Muscle of leg (tissue), 11 donors: ENCODE data around the gene GRIN3A. TPM values are rescaled to one million over a fixed set of nuclear protein-coding genes. Genes with fewer than 3 reads are reported as not detected.
A peak's percentile ranks its signal among the peaks of the same experiment; 100 is the strongest.

Source experiments
- DNase-seq: peaks from one replicate; pipeline ENCODE4 v3.0.0; 2013
- H3K27ac ChIP-seq: one replicate; pipeline ENCODE4 v1.5.1; 2013; ENCODE audit warnings: mild to moderate bottlenecking, low read length, control low read depth
- H3K27me3 ChIP-seq: one replicate; pipeline ENCODE4 v1.6.1; 2013; ENCODE audit warnings: low read length; ENCODE audit not compliant: control insufficient read depth, insufficient read depth
- H3K36me3 ChIP-seq: one replicate; pipeline ENCODE4 v1.6.1; 2013; ENCODE audit warnings: low read length; ENCODE audit not compliant: control insufficient read depth, insufficient read depth
- H3K4me1 ChIP-seq: one replicate; pipeline ENCODE4 v1.6.1; 2013; ENCODE audit warnings: low read length; ENCODE audit not compliant: control insufficient read depth, insufficient read depth
- H3K4me3 ChIP-seq: one replicate; pipeline ENCODE4 v1.5.1; 2013; ENCODE audit warnings: low read length, control low read depth
- H3K9me3 ChIP-seq: replicated peaks from 2 replicates; pipeline ENCODE4 v1.6.1; 2013; ENCODE audit warnings: low read depth, low read length; ENCODE audit not compliant: control insufficient read depth
- WGBS: methylation state at CpG from one replicate; pipeline ENCODE4 v1.1.5; 2013; ENCODE audit warnings: missing lambda C conversion rate; ENCODE audit not compliant: insufficient coverage; 5-methylcytosine and 5-hydroxymethylcytosine counted together
- polyA plus RNA-seq, 8 donors: library from polyadenylated mRNA; unstranded; fragments of 120-200 nt; gene quantifications; one replicate each; pipeline versions ENCODE4 v1.2.1 to v1.2.3, GENCODE V29; 2013; ENCODE audit warnings: inconsistent platforms in 1 of 8, low replicate concordance in 1 of 8; ENCODE audit not compliant: insufficient read length in 8 of 8, insufficient read depth in 1 of 8
- total RNA-seq: library from RNA; stranded (reverse); fragments of 120-200 nt; gene quantifications from one replicate; pipeline ENCODE4 v1.2.4, GENCODE V29; 2013

Gene GRIN3A
- total and polyA plus RNA-seq, 9 donors = 0.48 to 1.1 (median 0.71) TPM

GRCh38 chr9:101639311-101639710 lies 99.1 kb downstream of the GRIN3A start:
- Histone ChIP-seq H3K36me3 (no peaks in the 10 kb centered on the region), H3K4me1 (no peaks in the 10 kb centered on the region), H3K4me3 (no peak overlapping the region), H3K9me3 (no peaks in the 10 kb centered on the region), H3K27me3 (no peaks in the 10 kb centered on the region), H3K27ac (no peak overlapping the region)
- WGBS = 80% methylated on average over 1 of the region's 1 CpG
- no peak for DNase-seq

GRCh38 chr9:101636247-101636646 lies 102.2 kb downstream of the GRIN3A start:
- no peaks in the 10 kb centered on the region for H3K4me1 ChIP-seq
- H3K27ac ChIP-seq = no peak overlapping the region
- no peaks in the 10 kb centered on the region for H3K27me3 ChIP-seq
- H3K4me3 ChIP-seq = no peak overlapping the region
- no peaks in the 10 kb centered on the region for H3K9me3 ChIP-seq
- 67% methylated on average over 1 of the region's 3 CpGs for WGBS
- H3K36me3 ChIP-seq = no peaks in the 10 kb centered on the region
- DNase-seq = no peak

- Histone ChIP-seq H3K36me3 (no peaks in the 10 kb centered on the region), H3K9me3 (no peaks in the 10 kb centered on the region), H3K27me3 (no peaks in the 10 kb centered on the region), H3K4me3 (no peak overlapping the region), H3K27ac (no peak overlapping the region), H3K4me1 (no peaks in the 10 kb centered on the region)
- WGBS = no CpG with 5 or more reads among the region's 1 CpG
- DNase-seq = no peak
These were observed 103.0 kb downstream of the GRIN3A start for GRCh38 chr9:101635473-101635872.

- H3K9me3 ChIP-seq = no peaks in the 10 kb centered on the region
- H3K4me1 ChIP-seq = no peaks in the 10 kb centered on the region
- WGBS = 60% methylated on average over 1 of the region's 4 CpGs
- H3K27ac ChIP-seq = no peak overlapping the region
- H3K4me3 ChIP-seq = no peak overlapping the region
- H3K27me3 ChIP-seq = no peaks in the 10 kb centered on the region
- no peak for DNase-seq
- H3K36me3 ChIP-seq = no peaks in the 10 kb centered on the region
These were observed 103.6 kb downstream of the GRIN3A start for GRCh38 chr9:101634741-101635409.

DNA sequence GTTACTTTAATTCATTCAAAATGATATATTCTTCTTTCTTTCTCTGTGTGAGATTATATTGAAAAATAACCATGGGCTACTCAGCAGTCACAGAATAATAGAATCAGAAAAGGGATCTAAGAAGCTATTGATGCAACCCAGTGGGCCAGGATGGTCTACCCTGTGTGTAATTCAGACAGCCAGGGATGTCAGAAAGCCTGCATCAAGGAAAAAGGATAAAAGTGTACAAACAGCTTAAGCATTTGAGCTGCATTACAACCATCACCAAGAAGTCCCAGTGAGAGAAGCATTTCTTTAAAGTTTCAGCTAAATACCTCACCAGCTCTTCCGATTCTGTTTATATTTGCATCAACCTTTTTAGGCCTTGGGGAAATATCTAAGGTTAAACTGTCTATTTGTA lies 105.8 kb downstream of the GRIN3A start:
- no CpG with 5 or more reads among the region's 1 CpG for WGBS
- no peaks in the 10 kb centered on the region for H3K9me3 ChIP-seq
- H3K4me1 ChIP-seq = no peaks in the 10 kb centered on the region
- H3K36me3 ChIP-seq = no peaks in the 10 kb centered on the region
- DNase-seq = no peak
- H3K27me3 ChIP-seq = no peaks in the 10 kb centered on the region
- no peak overlapping the region for H3K4me3 ChIP-seq
- no peak overlapping the region for H3K27ac ChIP-seq

DNA sequence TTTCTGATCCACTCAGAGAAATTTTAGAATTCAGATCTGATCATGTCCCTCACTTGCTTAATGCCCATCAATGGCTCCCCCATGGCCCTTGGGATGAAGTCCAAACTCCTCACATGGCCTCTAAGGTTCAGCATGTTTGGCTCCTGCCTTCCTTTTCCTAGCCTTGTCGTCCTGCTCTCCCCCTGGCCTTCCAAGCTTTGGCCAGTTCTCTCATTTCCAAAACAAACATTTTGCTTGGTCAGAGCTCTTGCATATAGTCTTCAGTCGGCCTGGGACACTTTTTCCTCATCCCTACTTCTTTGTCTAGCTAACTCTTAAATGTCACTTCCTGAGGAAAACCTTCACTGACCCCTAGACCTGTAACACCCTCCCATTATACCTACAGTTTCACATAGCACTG lies 106.6 kb downstream of the GRIN3A start:
- 36% methylated on average over 2 of the region's 2 CpGs for WGBS
- DNase-seq = no peak
- H3K4me3 ChIP-seq = no peak overlapping the region

GRCh38 chr9:101629636-101630035 lies 108.8 kb downstream of the GRIN3A start:
- WGBS = no CpG with 5 or more reads among the region's 5 CpGs
- H3K4me3 ChIP-seq = no peak overlapping the region
- H3K36me3 ChIP-seq = no peaks in the 10 kb centered on the region
- H3K4me1 ChIP-seq = no peaks in the 10 kb centered on the region
- no peaks in the 10 kb centered on the region for H3K9me3 ChIP-seq
- no peaks in the 10 kb centered on the region for H3K27me3 ChIP-seq
- no peak overlapping the region for H3K27ac ChIP-seq
- DNase-seq = no peak

More for the DNA sequence above, 106.6 kb downstream of the GRIN3A start:
- H3K27me3 ChIP-seq = no peaks in the 10 kb centered on the region
- H3K9me3 ChIP-seq = no peaks in the 10 kb centered on the region
- no peak overlapping the region for H3K27ac ChIP-seq
- no peaks in the 10 kb centered on the region for H3K36me3 ChIP-seq
- no peaks in the 10 kb centered on the region for H3K4me1 ChIP-seq

DNA sequence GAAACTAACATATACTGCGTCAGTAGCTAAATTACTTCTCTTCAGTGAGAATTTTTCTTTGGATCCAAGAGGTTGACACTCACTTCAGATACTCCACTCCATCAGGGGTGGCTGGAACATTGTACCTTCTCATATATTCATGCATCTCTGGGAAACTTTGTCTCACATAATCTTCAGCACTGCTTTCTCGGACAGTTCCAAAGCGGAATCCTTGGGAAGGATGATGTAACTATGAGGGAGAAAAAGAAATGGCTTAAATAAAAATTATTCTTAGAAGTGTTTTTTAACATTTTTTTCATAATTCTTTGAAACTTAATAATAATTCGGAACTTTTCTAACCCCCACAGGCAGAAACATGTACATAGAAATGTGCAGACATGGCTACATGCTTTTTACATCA lies 110.3 kb downstream of the GRIN3A start:
- Histone ChIP-seq H3K9me3 (no peaks in the 10 kb centered on the region), H3K27me3 (no peaks in the 10 kb centered on the region), H3K36me3 (no peaks in the 10 kb centered on the region), H3K4me1 (no peaks in the 10 kb centered on the region), H3K4me3 (no peak overlapping the region), H3K27ac (no peak overlapping the region)
- peak; percentile 51 for DNase-seq
- WGBS = no CpG with 5 or more reads among the region's 4 CpGs

DNA sequence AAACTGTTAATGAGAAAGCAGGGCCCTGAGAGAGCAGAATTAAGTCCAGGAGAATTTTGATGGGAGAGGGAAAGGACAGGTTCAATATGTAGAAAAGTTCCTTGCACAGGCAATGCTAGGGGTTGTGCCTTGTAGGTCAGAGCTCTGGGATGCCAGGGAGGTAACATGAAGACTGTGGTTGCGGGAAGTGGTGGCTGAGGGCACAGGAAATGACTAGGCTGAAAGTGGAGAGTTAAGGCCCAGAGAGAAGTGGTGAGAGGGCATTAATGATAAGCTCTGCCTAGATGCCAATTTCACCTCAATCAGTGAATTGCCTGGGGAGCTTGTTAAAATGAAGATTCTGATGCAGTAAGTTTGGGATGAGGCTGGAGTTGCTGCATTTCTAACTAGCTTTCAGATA lies 112.2 kb downstream of the GRIN3A start:
- Histone ChIP-seq H3K4me1 (no peaks in the 10 kb centered on the region), H3K36me3 (no peaks in the 10 kb centered on the region), H3K27ac (no peak overlapping the region), H3K27me3 (no peaks in the 10 kb centered on the region), H3K4me3 (no peak overlapping the region), H3K9me3 (no peaks in the 10 kb centered on the region)
- no CpG with 5 or more reads among the region's 1 CpG for WGBS
- no peak for DNase-seq

DNA sequence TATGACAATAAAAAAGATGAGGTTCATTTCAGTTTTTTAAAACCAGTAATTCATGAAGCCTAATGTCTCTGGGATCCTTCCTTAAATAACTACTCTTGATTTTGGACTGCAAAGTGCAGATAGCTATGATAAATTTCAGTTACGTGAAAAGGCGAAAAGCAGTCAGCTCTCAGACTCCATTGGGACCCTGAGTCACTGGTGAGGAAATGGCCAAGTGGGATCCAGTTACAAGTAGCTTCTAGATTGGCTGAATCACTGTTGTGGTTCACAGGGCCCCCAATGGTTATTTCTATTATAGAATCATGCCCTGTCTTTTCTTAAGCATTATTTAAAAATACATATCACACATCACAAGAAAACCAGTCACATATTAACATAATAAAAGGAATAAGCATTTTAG lies 112.6 kb downstream of the GRIN3A start:
- no CpG with 5 or more reads among the region's 2 CpGs for WGBS
- Histone ChIP-seq H3K36me3 (no peaks in the 10 kb centered on the region), H3K27ac (no peak overlapping the region), H3K4me3 (no peak overlapping the region), H3K4me1 (no peaks in the 10 kb centered on the region), H3K9me3 (no peaks in the 10 kb centered on the region), H3K27me3 (no peaks in the 10 kb centered on the region)
- DNase-seq = no peak

DNA sequence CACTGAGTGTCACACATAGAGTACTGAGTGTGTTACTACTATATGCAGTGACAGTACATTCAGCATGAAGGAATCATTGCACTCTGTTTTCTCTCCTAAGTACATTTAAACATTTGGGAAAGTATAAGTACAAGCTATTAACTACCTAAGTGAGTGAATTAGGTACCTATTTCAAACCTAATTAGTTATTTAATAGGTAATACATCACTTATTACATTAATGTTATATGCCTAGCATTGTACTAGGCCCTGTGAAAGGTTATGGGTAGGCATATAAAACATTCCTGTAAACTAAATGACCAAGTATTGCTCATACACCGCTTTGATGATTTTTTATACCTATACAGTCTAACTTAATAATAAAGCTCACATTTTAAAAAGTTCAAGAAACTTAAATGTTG lies 118.0 kb downstream of the GRIN3A start:
- no peaks in the 10 kb centered on the region for H3K36me3 ChIP-seq
- no peak for DNase-seq
- H3K27ac ChIP-seq = no peak overlapping the region
- WGBS = no CpG with 5 or more reads among the region's 1 CpG
- no peaks in the 10 kb centered on the region for H3K9me3 ChIP-seq
- H3K27me3 ChIP-seq = no peaks in the 10 kb centered on the region
- H3K4me1 ChIP-seq = no peaks in the 10 kb centered on the region
- H3K4me3 ChIP-seq = no peak overlapping the region
